ENCODE data around the gene LMNA. TPM values are rescaled to one million over a fixed set of nuclear protein-coding genes. Genes with fewer than 3 reads are reported as not detected.
A peak's percentile ranks its signal among the peaks of the same experiment; 100 is the strongest.

LMNA gene
- total RNA-seq, 1 donor from 2014 or later, result 420 TPM

- DNase-seq (ENCODE audit: low read depth), result no peak
These were observed 32.6 kb upstream of the LMNA start for GRCh38 chr1:156081917-156082308.

DNA sequence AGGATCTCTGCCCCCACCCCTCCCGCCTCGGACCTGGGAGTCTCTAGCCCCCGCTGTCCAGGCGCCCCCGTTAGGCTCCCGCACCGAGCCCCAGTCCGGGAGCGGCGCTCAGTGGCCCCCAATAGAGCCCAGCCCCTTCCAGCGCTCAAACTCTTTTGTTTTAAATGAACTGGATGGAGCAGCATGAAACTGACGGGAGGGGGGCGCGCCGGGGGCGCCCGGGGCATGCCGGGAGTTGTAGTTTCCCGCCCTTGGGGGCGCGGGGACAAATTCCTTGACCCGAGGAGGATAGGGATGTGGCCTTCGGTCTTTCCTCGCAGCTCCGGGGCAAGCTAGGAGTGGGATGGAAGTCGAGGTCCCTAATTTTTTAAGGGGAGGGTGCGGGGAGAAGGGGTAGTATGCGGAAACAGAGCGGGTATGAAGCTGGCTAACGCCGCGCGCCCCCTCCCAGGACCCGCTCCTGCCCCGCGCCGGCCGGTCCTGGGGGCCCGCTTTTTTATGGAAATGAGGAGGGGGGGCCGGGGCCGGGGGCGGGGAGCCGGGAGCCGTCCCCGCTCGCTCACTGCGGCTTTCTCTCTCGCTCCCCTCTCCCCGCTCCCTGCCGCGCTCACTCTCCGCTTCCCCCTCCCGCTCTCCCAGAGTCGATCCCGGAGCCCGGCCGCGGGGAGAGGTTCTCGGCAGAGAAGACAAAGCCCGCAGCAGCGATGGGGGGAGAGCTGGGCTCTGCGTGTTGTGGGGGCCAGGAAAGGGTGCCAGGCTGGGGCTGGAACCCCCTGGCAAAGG, 32.0 kb upstream of the LMNA start, which contains the start of gene MEX3A:
TSS of gene MEX3A (minus strand) at position 157 of the 783 bp plus-strand sequence. CDS start 467 bp downstream, outside the sequence.
- DNase-seq (ENCODE audit: low read depth), result peak; percentile 33

DNA sequence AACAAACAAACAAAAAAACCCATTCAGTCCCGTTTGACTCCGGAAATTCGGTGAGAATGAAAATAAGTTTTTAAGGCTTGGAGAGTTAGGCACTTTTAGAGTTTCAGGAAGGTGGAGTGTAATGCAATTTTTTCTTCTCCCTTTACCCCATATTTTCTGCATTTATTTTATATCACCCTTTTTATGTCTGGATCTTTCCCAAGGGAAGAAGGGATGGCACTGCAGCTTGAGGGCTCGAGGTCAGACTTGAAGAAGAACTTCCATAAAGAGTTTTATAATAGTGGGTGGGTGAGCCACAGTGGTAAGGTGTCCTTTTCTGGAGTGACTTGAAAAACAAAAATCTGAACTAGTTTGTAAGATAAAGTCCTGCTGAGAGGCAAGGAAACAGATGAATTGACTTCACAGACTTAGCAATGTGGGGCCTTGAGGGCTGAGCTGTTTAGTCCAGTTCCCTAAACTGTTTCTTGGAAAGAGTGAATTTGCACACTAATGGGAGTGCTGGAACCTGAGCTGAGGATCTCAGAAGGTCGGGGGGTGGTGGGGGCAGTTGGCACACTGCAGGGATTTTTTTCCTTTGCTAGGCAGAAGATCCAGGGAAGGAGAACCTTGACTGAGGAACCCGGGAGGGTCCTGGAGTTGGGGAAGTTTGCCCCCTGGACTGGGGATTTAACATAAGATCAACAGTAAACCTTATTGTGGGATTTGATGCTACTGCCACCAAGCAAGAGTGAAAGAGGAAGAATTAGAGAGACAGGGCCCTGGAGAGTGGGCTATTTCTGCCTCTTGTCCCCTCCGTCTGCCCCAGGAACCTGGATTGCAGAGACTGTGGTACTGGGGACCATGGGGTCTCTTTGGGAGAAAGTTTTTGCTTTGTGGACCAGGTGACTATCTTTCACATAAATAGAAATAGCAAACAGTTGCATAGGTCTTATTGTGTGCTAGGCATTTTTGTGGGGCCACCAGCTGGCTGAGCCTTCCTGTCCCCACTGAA, 30.4 kb upstream of the LMNA start:
- DNase-seq (ENCODE audit: low read depth), result peak; percentile 32

DNA sequence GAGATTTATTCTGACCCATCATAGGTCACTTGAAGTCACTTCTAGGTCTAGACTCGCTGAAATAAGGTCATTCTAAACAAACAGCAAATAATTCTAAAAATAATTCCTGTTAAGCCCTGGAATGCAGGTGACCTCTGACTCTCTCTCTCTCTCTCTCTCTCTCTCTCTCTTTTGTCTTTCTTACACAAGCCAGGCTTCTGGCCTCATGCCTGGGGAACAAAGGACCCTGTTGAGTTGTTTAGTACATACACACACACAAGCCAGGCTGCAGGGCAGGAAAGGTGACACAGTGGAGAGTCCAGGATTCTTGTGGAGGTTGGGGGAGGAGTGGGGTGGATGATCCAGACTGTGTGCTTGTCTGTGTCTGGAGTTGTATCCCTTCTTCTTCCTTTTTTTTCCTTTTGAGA, 28.3 kb upstream of the LMNA start:
- DNase-seq (ENCODE audit: low read depth), result peak; percentile 87

DNA sequence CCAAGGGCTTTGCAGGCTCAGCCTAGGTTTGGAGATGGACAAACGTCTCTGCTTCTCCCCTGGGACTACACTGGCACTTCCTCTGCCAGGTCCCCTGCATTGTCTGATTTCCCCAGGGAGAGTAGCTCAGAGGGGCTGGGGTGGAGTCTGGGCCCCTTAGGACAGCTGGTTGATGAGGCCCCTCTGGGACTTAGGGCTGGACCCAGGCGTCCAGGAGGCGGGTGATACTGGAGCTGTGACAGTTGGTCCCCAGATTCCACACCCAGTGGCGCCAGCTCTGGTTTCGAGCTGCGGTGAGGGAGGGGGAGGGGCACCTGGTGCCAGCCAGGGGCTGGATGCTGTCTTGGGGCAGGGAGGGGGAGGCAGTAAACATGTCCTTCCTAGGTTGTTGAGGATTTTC, 24.8 kb upstream of the LMNA start:
- no peak for DNase-seq (ENCODE audit: low read depth)

DNA sequence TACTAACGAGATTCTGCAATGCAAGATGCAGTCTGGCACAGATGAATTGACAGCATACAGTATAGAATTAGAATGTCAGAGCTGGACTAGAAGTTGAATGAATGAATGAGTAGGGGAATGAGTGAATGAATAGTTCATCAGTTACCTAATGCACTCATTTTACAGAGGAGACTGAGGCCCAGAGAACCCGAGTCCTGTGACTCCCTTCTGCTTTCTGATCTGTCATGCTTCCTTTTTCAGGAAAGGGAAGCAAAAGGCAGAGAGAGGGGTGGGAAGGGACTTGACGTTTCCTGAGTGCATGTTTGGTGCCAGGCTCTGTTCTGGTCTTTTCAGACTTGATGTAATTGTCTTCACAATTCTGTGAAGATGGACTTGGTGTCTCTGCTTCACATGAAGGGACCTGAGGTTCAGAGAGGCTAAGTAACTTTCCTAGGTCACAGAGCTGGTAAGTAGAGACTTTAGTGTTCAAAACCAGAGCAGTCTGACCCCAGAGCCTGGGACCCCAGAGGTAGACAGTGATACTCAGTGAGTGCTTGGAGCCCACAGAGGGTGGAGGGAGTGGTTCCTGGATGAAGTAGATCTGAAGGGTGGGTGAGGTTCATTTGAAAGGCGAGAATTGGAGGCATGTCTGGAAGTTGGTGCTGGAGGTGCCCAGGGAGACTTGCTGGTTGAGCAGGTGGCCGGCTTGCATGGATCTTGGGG, 24.2 kb upstream of the LMNA start:
- no peak for DNase-seq (ENCODE audit: low read depth)

DNA sequence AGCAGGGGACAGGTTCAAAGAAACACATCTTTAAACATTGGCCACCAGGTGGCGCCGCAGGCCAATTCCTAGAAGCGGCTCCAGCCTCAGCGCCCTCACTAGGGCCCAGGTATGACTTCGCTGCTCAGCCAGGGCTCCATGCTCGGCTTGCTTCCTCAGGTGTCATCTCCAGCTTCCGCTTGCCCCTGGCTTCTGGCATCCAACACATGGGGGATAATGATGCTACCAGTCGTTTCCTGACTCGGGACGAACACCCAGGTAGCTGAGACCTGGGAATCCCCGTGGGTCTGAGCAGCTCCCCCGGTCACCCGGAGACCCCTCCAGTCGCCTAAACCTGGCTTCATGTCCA, 23.7 kb upstream of the LMNA start:
- DNase-seq (ENCODE audit: low read depth), result peak; percentile 59

GRCh38 chr1:156091610-156092009, 22.9 kb upstream of the LMNA start:
- no peak for DNase-seq (ENCODE audit: low read depth)

- DNase-seq (ENCODE audit: low read depth), result no peak
These were observed 18.5 kb upstream of the LMNA start for GRCh38 chr1:156095906-156096508.

DNA sequence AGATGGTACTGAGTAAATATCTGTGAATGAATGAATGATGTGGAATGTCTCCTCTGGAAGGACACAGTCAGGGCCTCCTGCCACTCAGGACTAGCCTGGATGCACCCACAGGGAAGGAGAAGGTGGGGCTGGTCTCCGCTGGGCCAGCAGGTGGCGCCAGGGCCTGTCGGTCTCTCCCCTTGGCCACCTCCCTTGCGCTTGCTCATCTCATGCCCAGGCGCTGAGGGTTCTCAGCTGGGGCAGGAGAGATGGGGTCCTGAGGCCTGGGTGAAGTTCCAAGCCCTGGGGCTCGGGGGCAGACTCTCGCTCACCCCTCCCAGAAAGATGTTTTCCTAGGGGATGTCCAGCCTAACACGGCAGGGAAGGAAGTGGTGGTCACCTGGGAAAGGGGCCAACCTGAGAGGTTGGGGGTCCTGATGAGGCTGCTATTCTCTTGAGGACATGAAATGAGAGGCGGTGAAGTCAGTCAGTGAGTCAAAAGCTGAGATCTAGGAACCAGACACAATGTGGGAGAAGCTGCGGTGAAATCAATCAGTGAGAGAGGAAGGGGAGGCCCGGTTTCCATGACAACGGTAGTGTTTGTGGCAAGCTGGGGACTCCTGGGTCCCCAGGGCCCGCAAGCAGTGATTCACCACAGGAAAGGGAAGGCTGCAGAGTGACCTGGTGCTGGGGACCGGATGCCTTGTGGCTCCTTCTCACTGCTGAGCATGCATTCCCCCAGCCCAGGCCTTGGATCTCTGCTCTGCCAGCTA, 17.7 kb upstream of the LMNA start:
- DNase-seq (ENCODE audit: low read depth), result no peak

- no peak for DNase-seq (ENCODE audit: low read depth)
These were observed 16.9 kb upstream of the LMNA start for GRCh38 chr1:156097499-156098178.

DNA sequence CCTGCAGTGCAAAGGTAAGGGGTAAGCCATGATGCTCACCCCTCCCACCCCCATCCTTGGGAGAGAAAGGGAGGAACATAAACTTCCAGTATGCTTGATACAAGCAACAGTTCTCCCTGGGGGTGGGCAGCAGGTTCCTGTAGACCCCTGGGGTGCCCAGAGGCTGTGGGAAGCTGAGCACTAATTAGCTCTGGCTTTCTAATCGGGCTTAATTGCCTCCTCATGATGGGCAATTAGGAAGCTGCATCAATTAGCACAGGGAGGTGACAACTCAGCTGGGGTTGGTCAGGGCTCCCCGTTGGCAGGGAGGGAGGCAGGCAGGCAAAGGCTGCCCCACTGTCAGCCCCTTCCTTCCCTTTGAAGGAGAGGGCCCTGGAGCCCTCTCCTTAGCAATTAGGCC, 15.7 kb upstream of the LMNA start:
- no peak for DNase-seq (ENCODE audit: low read depth)

GRCh38 chr1:156099282-156099681, 15.2 kb upstream of the LMNA start:
- no peak for DNase-seq (ENCODE audit: low read depth)

DNA sequence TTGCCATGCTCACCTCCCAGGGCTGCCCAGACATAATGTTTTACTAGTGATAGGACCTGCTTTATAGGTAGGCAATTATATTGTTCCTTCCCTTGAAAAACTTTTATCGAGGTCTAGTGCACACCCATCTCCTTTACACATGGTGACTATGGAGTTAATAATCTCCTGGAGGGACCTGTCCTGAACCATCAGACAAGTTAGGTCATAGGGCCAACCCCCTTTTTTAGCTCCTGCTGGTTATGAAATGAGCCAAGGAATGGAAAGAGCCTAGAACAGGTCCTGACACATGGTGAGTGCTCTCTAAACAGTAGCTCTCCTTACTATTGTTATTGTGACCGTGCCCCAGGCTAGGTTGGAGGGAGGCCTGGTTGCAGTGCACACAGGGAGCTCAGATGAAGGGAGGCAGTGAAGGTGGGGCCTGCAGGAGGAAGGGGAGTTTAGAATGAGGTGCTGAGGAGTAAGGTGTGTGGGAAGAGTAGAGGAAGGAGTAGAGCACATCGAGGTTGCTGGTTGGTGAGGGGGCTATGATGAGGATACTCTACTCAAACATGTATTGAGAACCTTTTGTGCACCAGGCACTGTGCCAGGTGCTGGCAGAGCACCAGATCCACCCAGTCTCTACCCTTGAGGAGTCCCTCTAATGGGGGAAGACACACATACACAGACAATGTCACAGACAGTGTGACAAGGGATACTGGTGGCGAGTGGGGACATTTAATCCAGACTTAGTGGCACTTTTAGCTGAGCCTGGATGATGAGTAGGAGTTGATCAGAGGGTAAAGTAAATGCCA, 14.1 kb upstream of the LMNA start:
- DNase-seq (ENCODE audit: low read depth), result peak; percentile 71

GRCh38 chr1:156101880-156102279, 12.6 kb upstream of the LMNA start:
- no peak for DNase-seq (ENCODE audit: low read depth)

DNA sequence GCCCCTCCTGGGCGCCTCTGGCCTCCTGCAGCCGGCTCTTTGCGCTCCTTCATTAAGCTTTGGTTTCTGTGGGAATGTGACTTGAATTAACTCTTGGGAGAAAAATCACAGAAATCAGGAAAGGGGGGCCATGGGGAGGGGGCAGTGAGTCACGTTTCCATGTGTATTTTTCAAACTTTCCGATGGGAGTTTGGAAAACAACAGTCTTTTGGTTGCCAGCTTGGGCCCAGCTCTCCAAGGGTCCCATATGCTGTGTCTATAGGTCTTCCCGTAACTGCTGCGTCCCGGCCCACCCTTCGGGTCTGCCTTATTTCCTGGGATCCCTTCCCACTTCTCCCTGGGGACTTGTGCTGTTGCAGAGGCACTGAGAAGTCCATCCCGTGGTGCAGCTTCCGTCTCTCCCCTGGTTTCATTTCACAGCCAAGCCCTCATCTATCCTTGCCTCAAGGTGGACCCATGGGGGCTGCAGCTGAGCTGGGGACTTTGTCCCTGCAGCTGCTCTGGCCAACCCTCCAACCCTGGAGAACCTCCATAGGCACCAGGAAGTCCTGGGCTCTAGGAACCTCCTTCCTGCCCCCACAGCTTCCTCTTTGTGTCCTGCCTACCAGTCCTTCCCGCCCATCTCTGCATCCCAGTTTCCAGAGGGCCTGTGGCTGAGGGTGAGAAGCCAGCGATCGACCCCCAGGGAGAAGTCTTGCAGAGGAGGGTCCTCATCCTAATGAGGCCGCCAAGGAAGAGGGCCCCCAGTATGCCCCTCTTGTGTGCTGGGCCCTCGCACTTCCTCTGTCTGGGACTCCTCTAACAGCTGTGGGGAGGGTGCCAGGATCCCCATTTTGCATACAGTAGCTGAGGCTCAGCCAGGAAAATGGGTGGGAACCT, 11.6 kb upstream of the LMNA start:
- DNase-seq (ENCODE audit: low read depth), result no peak

DNA sequence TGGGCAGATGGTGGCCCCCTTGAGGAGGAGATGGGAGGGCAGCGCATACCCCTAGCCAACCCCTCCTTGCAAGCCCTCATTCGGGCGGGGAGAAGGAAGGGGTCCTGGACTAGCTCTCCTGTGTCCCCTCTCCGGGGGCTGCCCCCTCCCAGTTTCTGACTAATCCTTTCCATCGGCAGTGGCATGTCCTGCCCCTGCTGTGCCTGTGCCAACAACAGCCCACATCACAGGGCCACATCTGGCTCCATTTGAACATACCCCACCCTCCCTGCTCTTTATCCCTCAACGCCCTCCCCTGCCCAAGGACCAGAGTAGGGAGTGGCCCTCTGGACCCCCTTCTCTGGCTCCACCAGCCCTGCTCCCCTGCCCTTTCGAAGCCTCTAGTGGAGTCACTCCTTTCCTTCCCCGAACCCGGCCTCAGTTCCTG, 11.0 kb upstream of the LMNA start:
- DNase-seq (ENCODE audit: low read depth), result no peak

GRCh38 chr1:156104065-156104810, 10.3 kb upstream of the LMNA start:
- peak; percentile 88 for DNase-seq (ENCODE audit: low read depth)
